ENCODE data around the gene FOXL3. TPM values are rescaled to one million over a fixed set of nuclear protein-coding genes. Genes with fewer than 3 reads are reported as not detected.

The FOXL3 gene
- total RNA-seq, 1 experiment from 2014 or later = not detected

- Histone ChIP-seq H3K36me3 (ENCODE audit: insufficient read depth, low read length, poor library complexity, severe bottlenecking) (peaks cover 6% of the 10 kb centered on the region), H3K4me3 (ENCODE audit: low read depth, low read length, poor library complexity, severe bottlenecking) (no peak overlapping the region), H3K9me3 (ENCODE audit: low read depth, low read length, poor library complexity, severe bottlenecking) (no peaks in the 10 kb centered on the region), H3K27me3 (replicated peaks; ENCODE audit: insufficient read depth, low read depth, low read length, poor library complexity) (no peaks in the 10 kb centered on the region), H3K4me1 (ENCODE audit: insufficient read depth, low read length, poor library complexity, severe bottlenecking) (peaks cover 15% of the 10 kb centered on the region), H3K27ac (ENCODE audit: low read depth, low read length, poor library complexity, severe bottlenecking) (no peak overlapping the region)
- no peak for DNase-seq (ENCODE audit: low spot score)
- BruUV-seq (replicated peaks) = no TSS peak
- POLR2A ChIA-PET (ENCODE audit: low non-redundant PET) = no interaction called here
- CTCF ChIA-PET = no interaction called here
- TF ChIP-seq EZH2 (IDR thresholded peaks at IDR 0.05; ENCODE audit: borderline replicate concordance, low read depth, low read length, poor library complexity, severe bottlenecking) = no peak
- TF ChIP-seq CTCF (conservative IDR thresholded peaks at IDR 0.05; ENCODE audit: low read depth, low read length) = no peak
- intact Hi-C loops (cut with micrococcal nuclease; ENCODE audit: unreplicated experiment) = no loop called here
Measured at GRCh38 chr7:251446-252175, 38.4 kb upstream of the FOXL3 start.

DNA sequence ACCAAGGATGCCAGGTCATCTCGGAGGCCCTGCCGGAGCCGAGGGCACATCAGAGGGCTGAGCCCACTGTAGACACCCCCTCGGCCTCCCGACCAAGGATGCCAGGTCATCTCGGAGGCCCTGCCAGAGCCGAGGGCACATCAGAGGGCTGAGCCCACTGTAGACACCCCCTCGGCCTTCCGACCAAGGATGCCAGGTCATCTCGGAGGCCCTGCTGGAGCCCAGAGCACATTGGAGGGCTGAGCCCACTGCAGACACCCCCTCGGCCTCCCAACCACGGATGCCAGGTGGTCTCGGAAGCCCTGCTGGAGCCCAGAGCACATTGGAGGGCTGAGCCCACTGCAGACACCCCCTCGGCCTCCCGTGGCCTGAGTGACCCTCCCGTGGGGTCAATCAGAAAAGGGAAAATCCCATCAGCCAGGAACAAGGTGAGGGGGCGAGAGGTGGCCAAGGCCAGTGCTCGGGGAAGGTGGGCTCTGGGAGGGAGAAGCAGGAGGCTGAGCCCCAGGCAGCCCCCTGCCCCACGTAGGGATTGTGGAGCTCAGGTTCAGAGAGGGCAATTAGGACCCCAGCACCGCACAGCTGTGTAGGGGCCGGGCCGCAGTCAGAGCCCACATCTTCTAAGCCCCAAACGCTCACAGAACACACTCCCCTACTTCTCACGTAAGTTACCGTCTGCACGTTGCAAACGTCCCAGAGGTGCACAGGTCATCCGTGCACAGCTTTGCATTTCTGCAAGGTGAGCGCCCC lies 37.6 kb upstream of the FOXL3 start:
- no peak overlapping the region for H3K27ac ChIP-seq (ENCODE audit: low read depth, low read length, poor library complexity, severe bottlenecking)
- intact Hi-C loops (cut with micrococcal nuclease; ENCODE audit: unreplicated experiment) = no loop called here
- TF ChIP-seq CTCF (conservative IDR thresholded peaks at IDR 0.05; ENCODE audit: low read depth, low read length) (no peak), EZH2 (IDR thresholded peaks at IDR 0.05; ENCODE audit: borderline replicate concordance, low read depth, low read length, poor library complexity, severe bottlenecking) (no peak)
- H3K36me3 ChIP-seq (ENCODE audit: insufficient read depth, low read length, poor library complexity, severe bottlenecking) = peaks cover 8% of the 10 kb centered on the region
- ChIA-PET POLR2A (ENCODE audit: low non-redundant PET) (no interaction called here), CTCF (no interaction called here)
- BruUV-seq (replicated peaks) = no TSS peak
- DNase-seq (ENCODE audit: low spot score) = no peak
- peaks cover 15% of the 10 kb centered on the region for H3K4me1 ChIP-seq (ENCODE audit: insufficient read depth, low read length, poor library complexity, severe bottlenecking)
- no peaks in the 10 kb centered on the region for H3K27me3 ChIP-seq (replicated peaks; ENCODE audit: insufficient read depth, low read depth, low read length, poor library complexity)
- no peaks in the 10 kb centered on the region for H3K9me3 ChIP-seq (ENCODE audit: low read depth, low read length, poor library complexity, severe bottlenecking)
- H3K4me3 ChIP-seq (ENCODE audit: low read depth, low read length, poor library complexity, severe bottlenecking) = no peak overlapping the region

DNA sequence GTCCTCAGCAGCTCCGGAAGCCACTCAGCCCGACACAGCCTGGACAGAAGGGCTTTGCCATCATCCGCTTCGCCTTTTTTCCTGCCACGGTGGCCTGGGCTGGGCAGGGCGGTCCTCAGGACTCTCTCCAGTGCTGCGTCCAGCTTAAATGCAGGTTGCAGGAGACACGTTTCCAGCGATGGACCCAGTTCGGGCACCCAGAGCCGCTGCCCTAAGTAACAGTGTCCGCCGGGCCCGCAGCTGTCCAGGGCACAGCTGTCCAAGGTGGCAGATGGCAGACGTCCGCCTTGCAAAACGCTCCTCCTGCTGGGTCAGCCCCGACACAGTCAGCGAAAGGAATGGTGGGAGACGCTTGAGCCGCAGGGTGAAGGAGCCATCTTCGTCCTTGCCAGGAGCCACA lies 37.0 kb upstream of the FOXL3 start:
- no peaks in the 10 kb centered on the region for H3K9me3 ChIP-seq (ENCODE audit: low read depth, low read length, poor library complexity, severe bottlenecking)
- peaks cover 15% of the 10 kb centered on the region for H3K4me1 ChIP-seq (ENCODE audit: insufficient read depth, low read length, poor library complexity, severe bottlenecking)
- no peak for DNase-seq (ENCODE audit: low spot score)
- H3K27ac ChIP-seq (ENCODE audit: low read depth, low read length, poor library complexity, severe bottlenecking) = no peak overlapping the region
- H3K27me3 ChIP-seq (replicated peaks; ENCODE audit: insufficient read depth, low read depth, low read length, poor library complexity) = no peaks in the 10 kb centered on the region
- POLR2A ChIA-PET (ENCODE audit: low non-redundant PET) = no interaction called here
- no TSS peak for BruUV-seq (replicated peaks)
- CTCF ChIA-PET = no interaction called here
- intact Hi-C loops (cut with micrococcal nuclease; ENCODE audit: unreplicated experiment) = no loop called here
- no peak overlapping the region for H3K4me3 ChIP-seq (ENCODE audit: low read depth, low read length, poor library complexity, severe bottlenecking)
- peaks cover 8% of the 10 kb centered on the region for H3K36me3 ChIP-seq (ENCODE audit: insufficient read depth, low read length, poor library complexity, severe bottlenecking)
- TF ChIP-seq CTCF (conservative IDR thresholded peaks at IDR 0.05; ENCODE audit: low read depth, low read length) = no peak
- no peak for TF ChIP-seq EZH2 (IDR thresholded peaks at IDR 0.05; ENCODE audit: borderline replicate concordance, low read depth, low read length, poor library complexity, severe bottlenecking)

All from A673 (cell line).